ENCODE results near the gene TMEM26. TPM values are rescaled to one million over a fixed set of nuclear protein-coding genes. Genes with fewer than 3 reads are reported as not detected.

Gene TMEM26
- total and polyA plus RNA-seq, 7 experiments from 2014 or later: 0.16 to 0.43 TPM; not detected in 5

DNA sequence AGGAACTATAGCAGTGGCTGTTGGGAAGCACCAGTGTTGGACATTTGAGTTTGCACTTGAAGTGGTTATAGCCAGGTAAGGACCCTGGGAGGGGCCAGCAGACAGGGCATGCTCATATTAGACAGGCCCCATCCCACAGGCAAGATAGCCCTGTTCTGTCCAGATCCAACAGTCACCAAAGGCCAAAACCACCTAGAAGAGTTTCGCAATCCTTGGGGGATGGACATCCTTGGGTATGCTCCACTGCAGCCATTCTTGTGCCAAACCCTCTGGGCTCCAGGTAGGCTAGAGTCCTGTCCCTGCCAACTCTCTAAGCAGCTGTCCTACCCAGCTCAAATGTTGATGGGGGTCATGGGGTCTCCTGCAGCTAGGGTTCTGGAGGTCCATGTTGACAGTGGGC is 76.8 kb downstream of the TMEM26 start:
- Histone ChIP-seq H3K9me3 (ENCODE audit: control insufficient read depth in 2 of 3, low read length in 3 of 3) (no peaks in the 10 kb centered on the region), H3K27ac (ENCODE audit: low read depth, low read length) (no peak overlapping the region), H3K27me3 (ENCODE audit: control insufficient read depth in 2 of 2, insufficient read depth in 2 of 2, low read length in 2 of 2) (no peaks in the 10 kb centered on the region), H3K4me1 (ENCODE audit: control insufficient read depth in 2 of 2, insufficient read depth in 2 of 2, low read length in 2 of 2) (no peaks in the 10 kb centered on the region), H3K4me3 (ENCODE audit: low read length) (no peak overlapping the region), H3K36me3 (ENCODE audit: control insufficient read depth in 2 of 3, insufficient read depth in 3 of 3, low read length in 3 of 3) (no peaks in the 10 kb centered on the region)
- ChIA-PET POLR2A (no interaction called here), CTCF (no interaction called here)
- Mint-ChIP-seq H3K9me3 (peaks cover 2 to 21% (median 10%) of the 10 kb centered on the region in 11 donors), H3K4me1 (no peaks in the 10 kb centered on the region), H3K27me3 (peaks cover 0 to 16% (median 8%) of the 10 kb centered on the region in 5 donors), H3K27ac (no peak overlapping the region), H3K36me3 (peaks cover 0 to 5% (median 0%) of the 10 kb centered on the region in 5 donors), H3K4me3 (no peak overlapping the region)
- intact Hi-C loops (cut with micrococcal nuclease): no loop called here
- DNase-seq: no peak
- ATAC-seq: no peak

DNA sequence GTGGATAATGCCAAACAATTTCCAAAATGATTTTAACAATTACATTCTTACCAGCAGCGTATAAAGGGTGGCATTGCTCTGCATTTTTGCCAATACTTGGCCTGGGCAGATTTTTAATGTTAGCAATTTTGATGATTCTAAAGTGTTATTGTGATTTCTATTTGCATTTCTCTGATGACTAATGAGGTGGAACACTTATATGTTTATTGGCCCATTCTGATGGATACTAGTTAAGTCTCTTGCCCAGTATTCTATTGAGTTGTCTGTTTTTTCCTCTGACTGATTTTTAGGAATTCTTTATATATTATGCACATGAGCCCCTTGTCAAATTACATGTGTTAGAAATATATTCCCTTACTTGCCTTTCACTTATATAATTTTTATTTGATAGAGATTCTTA is 86.8 kb downstream of the TMEM26 start:
- no peak overlapping the region for H3K27ac ChIP-seq (ENCODE audit: low read depth, low read length)
- ATAC-seq (no peak), DNase-seq (no peak)
- intact Hi-C loops (cut with micrococcal nuclease): no loop called here
- Mint-ChIP-seq H3K4me1 (no peaks in the 10 kb centered on the region), H3K27ac (no peak overlapping the region), H3K9me3 (no peaks in the 10 kb centered on the region), H3K4me3 (no peak overlapping the region), H3K27me3 (peaks cover 0 to 5% (median 2%) of the 10 kb centered on the region in 5 donors), H3K36me3 (no peaks in the 10 kb centered on the region)
- ChIA-PET POLR2A (no interaction called here), CTCF (no interaction called here)
- no peaks in the 10 kb centered on the region for H3K4me1 ChIP-seq (ENCODE audit: control insufficient read depth in 2 of 2, insufficient read depth in 2 of 2, low read length in 2 of 2)
- no peaks in the 10 kb centered on the region for H3K27me3 ChIP-seq (ENCODE audit: control insufficient read depth in 2 of 2, insufficient read depth in 2 of 2, low read length in 2 of 2)
- no peaks in the 10 kb centered on the region for H3K36me3 ChIP-seq (ENCODE audit: control insufficient read depth in 2 of 3, insufficient read depth in 3 of 3, low read length in 3 of 3)
- no peaks in the 10 kb centered on the region for H3K9me3 ChIP-seq (ENCODE audit: control insufficient read depth in 2 of 3, low read length in 3 of 3)
- no peak overlapping the region for H3K4me3 ChIP-seq (ENCODE audit: low read length)

- no peak overlapping the region for H3K4me3 Mint-ChIP-seq
- Histone ChIP-seq H3K4me1 (ENCODE audit: control insufficient read depth in 2 of 2, insufficient read depth in 2 of 2, low read length in 2 of 2) (no peaks in the 10 kb centered on the region), H3K4me3 (ENCODE audit: low read length) (no peak overlapping the region), H3K36me3 (ENCODE audit: control insufficient read depth in 2 of 3, insufficient read depth in 3 of 3, low read length in 3 of 3) (no peaks in the 10 kb centered on the region), H3K27ac (ENCODE audit: low read depth, low read length) (no peak overlapping the region), H3K9me3 (ENCODE audit: control insufficient read depth in 2 of 3, low read length in 3 of 3) (no peaks in the 10 kb centered on the region), H3K27me3 (ENCODE audit: control insufficient read depth in 2 of 2, insufficient read depth in 2 of 2, low read length in 2 of 2) (no peaks in the 10 kb centered on the region)
- POLR2A ChIA-PET: no interaction called here
- no peak overlapping the region for H3K27ac Mint-ChIP-seq
- H3K27me3 Mint-ChIP-seq: peaks cover 0 to 5% (median 0%) of the 10 kb centered on the region in 5 donors
- ATAC-seq: no peak
- intact Hi-C loops (cut with micrococcal nuclease): no loop called here
- CTCF ChIA-PET: no interaction called here
- H3K4me1 Mint-ChIP-seq: no peaks in the 10 kb centered on the region
- DNase-seq: no peak
- H3K9me3 Mint-ChIP-seq: no peaks in the 10 kb centered on the region
- no peaks in the 10 kb centered on the region for H3K36me3 Mint-ChIP-seq
Observed at GRCh38 chr10:61364619-61365018, 88.6 kb downstream of the TMEM26 start.

- H3K4me3 ChIP-seq (ENCODE audit: low read length): no peak overlapping the region
- H3K27ac Mint-ChIP-seq: no peak overlapping the region
- CTCF ChIA-PET: no interaction called here
Observed at GRCh38 chr10:61363006-61363405, 90.2 kb downstream of the TMEM26 start.

GRCh38 chr10:61359452-61359851 is 93.7 kb downstream of the TMEM26 start:
- no peak for DNase-seq
- no peak overlapping the region for H3K27ac ChIP-seq (ENCODE audit: low read depth, low read length)
- ATAC-seq: no peak
- Mint-ChIP-seq H3K4me1 (no peaks in the 10 kb centered on the region), H3K9me3 (no peaks in the 10 kb centered on the region), H3K4me3 (no peak overlapping the region), H3K27ac (no peak overlapping the region), H3K27me3 (no peaks in the 10 kb centered on the region), H3K36me3 (no peaks in the 10 kb centered on the region)
- no peak overlapping the region for H3K4me3 ChIP-seq (ENCODE audit: low read length)
- POLR2A ChIA-PET: no interaction called here
- H3K4me1 ChIP-seq (ENCODE audit: control insufficient read depth in 2 of 2, insufficient read depth in 2 of 2, low read length in 2 of 2): no peaks in the 10 kb centered on the region
- CTCF ChIA-PET: no interaction called here
- H3K27me3 ChIP-seq (ENCODE audit: control insufficient read depth in 2 of 2, insufficient read depth in 2 of 2, low read length in 2 of 2): no peaks in the 10 kb centered on the region
- intact Hi-C loops (cut with micrococcal nuclease): no loop called here
- no peaks in the 10 kb centered on the region for H3K36me3 ChIP-seq (ENCODE audit: control insufficient read depth in 2 of 3, insufficient read depth in 3 of 3, low read length in 3 of 3)
- no peaks in the 10 kb centered on the region for H3K9me3 ChIP-seq (ENCODE audit: control insufficient read depth in 2 of 3, low read length in 3 of 3)

More at GRCh38 chr10:61363006-61363405, 90.2 kb downstream of the TMEM26 start:
- Mint-ChIP-seq H3K36me3 (no peaks in the 10 kb centered on the region), H3K4me1 (no peaks in the 10 kb centered on the region), H3K4me3 (no peak overlapping the region), H3K27me3 (peaks cover 0 to 5% (median 0%) of the 10 kb centered on the region in 5 donors), H3K9me3 (no peaks in the 10 kb centered on the region)
- DNase-seq: no peak
- Histone ChIP-seq H3K9me3 (ENCODE audit: control insufficient read depth in 2 of 3, low read length in 3 of 3) (no peaks in the 10 kb centered on the region), H3K36me3 (ENCODE audit: control insufficient read depth in 2 of 3, insufficient read depth in 3 of 3, low read length in 3 of 3) (no peaks in the 10 kb centered on the region), H3K27ac (ENCODE audit: low read depth, low read length) (no peak overlapping the region), H3K4me1 (ENCODE audit: control insufficient read depth in 2 of 2, insufficient read depth in 2 of 2, low read length in 2 of 2) (no peaks in the 10 kb centered on the region), H3K27me3 (ENCODE audit: control insufficient read depth in 2 of 2, insufficient read depth in 2 of 2, low read length in 2 of 2) (no peaks in the 10 kb centered on the region)
- intact Hi-C loops (cut with micrococcal nuclease): no loop called here
- no peak for ATAC-seq
- POLR2A ChIA-PET: no interaction called here

GRCh38 chr10:61357687-61358086 is 95.5 kb downstream of the TMEM26 start:
- no peak for DNase-seq
- Histone ChIP-seq H3K4me1 (ENCODE audit: control insufficient read depth in 2 of 2, insufficient read depth in 2 of 2, low read length in 2 of 2) (no peaks in the 10 kb centered on the region), H3K36me3 (ENCODE audit: control insufficient read depth in 2 of 3, insufficient read depth in 3 of 3, low read length in 3 of 3) (no peaks in the 10 kb centered on the region), H3K9me3 (ENCODE audit: control insufficient read depth in 2 of 3, low read length in 3 of 3) (no peaks in the 10 kb centered on the region), H3K27ac (ENCODE audit: low read depth, low read length) (no peak overlapping the region), H3K27me3 (ENCODE audit: control insufficient read depth in 2 of 2, insufficient read depth in 2 of 2, low read length in 2 of 2) (no peaks in the 10 kb centered on the region), H3K4me3 (ENCODE audit: low read length) (no peak overlapping the region)
- Mint-ChIP-seq H3K27me3 (peaks cover 0 to 9% (median 2%) of the 10 kb centered on the region in 5 donors), H3K27ac (no peak overlapping the region), H3K4me1 (no peaks in the 10 kb centered on the region), H3K9me3 (no peaks in the 10 kb centered on the region), H3K36me3 (no peaks in the 10 kb centered on the region), H3K4me3 (no peak overlapping the region)
- intact Hi-C loops (cut with micrococcal nuclease): no loop called here
- ATAC-seq: no peak
- CTCF ChIA-PET: no interaction called here
- POLR2A ChIA-PET: no interaction called here
